Measurements from ENCODE around the gene NFATC1. TPM values are rescaled to one million over a fixed set of nuclear protein-coding genes. Genes with fewer than 3 reads are reported as not detected.

NFATC1 gene
- total RNA-seq, 4 donors from 2014 or later = 2.1 to 41.3 (median 7.6) TPM

DNA sequence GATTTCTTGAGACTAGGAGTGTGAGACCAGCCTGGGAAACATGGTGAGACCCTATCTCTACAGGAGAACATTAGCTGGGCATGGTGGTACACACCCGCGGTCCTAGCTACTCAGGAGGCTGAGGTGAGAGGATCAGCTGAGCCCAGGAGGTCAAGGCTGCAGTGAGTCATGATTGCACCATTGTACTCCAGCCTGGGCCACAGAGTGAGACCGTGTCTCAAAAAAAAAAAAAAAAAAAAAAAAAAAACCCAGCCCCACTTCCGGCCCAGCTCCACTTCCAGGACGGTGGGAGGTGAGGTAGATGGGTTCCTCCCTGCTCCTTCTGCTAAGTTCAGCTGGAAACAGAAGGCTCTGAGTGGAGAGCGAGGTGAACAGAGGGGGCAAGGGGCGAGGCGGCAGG is 41.4 kb upstream of the NFATC1 start:
- no peak overlapping the region for H3K27ac ChIP-seq
- H3K9me3 ChIP-seq = no peaks in the 10 kb centered on the region
- no peaks in the 10 kb centered on the region for H3K27me3 ChIP-seq
- DNase-seq = no peak
- peaks cover 0 to 21% (median 0%) of the 10 kb centered on the region in 3 donors for H3K36me3 ChIP-seq
- no peaks in the 10 kb centered on the region for H3K4me1 ChIP-seq
- TF ChIP-seq, protein P1, sequence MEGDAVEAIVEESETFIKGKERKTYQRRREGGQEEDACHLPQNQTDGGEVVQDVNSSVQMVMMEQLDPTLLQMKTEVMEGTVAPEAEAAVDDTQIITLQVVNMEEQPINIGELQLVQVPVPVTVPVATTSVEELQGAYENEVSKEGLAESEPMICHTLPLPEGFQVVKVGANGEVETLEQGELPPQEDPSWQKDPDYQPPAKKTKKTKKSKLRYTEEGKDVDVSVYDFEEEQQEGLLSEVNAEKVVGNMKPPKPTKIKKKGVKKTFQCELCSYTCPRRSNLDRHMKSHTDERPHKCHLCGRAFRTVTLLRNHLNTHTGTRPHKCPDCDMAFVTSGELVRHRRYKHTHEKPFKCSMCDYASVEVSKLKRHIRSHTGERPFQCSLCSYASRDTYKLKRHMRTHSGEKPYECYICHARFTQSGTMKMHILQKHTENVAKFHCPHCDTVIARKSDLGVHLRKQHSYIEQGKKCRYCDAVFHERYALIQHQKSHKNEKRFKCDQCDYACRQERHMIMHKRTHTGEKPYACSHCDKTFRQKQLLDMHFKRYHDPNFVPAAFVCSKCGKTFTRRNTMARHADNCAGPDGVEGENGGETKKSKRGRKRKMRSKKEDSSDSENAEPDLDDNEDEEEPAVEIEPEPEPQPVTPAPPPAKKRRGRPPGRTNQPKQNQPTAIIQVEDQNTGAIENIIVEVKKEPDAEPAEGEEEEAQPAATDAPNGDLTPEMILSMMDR (IDR thresholded peaks at IDR 0.05) = no peak
- no peak for TF ChIP-seq POLR2A (IDR thresholded peaks at IDR 0.05)
- no peak overlapping the region for H3K4me3 ChIP-seq

DNA sequence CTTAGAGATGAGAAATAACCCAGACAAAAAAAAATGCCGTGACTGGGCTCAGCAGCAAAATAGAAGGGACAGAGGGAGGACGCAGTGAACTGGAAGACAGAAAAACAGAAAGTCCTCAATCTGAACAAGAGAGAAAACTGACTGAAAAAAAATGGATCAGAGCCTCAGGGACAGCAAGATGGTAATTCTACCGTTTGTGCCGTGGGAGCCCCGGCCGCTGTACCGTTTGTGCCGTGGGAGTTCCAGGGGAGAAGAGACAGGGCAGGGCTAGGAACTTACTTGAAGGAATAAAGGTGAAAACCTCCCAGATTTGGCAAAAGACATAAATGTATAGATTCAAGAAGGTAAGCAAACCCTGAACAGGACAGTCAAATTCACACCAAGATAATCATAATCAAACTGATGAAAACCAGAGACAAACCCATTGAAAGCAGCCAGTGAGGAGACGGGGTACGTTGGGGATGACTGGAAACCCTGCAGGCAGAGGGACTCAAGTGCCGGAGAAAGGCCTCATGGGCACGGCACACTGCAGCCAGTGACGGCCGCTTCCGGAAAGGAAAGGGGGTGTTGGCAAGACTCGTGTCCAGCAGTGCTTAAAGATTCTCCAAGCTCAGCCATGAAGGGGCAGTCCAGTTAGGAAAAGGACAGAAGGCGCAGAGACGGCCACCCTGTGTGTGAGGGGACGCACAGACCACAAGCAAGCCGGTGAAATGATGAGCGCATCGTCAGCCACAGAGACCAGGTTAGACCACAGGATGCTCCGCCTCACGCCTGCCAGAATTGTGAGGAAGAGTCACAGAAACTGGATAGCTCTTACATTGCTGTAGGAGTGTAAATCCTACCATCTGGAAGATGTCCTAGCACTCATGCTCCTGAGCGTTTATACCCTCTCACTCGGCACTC is 40.0 kb upstream of the NFATC1 start:
- TF ChIP-seq POLR2A (IDR thresholded peaks at IDR 0.05) = no peak
- H3K27me3 ChIP-seq = no peaks in the 10 kb centered on the region
- H3K27ac ChIP-seq = no peak overlapping the region
- DNase-seq = no peak
- H3K36me3 ChIP-seq = peaks cover 0 to 25% (median 0%) of the 10 kb centered on the region in 3 donors
- H3K9me3 ChIP-seq = no peaks in the 10 kb centered on the region
- H3K4me1 ChIP-seq = no peaks in the 10 kb centered on the region
- no peak overlapping the region for H3K4me3 ChIP-seq

DNA sequence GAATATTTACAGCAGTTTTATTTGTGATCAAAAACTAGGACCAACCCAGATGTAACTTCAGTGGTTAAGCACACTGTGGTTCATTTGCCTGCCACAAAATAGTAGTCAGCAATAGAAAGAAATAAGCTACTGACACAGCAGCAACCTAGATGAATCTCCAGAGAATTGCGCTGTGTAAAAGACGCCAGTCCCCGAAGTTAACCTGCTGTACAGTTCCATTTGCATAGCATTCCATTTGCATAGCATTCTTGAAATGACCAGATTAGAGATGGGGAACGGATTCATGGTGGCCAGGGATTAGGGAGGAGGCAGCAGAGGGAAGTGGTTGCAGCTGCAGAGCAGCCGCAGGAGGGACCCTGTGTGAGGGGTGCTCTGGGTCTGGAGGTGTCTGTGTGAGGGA is 39.3 kb upstream of the NFATC1 start:
- no peak for DNase-seq
- Histone ChIP-seq H3K4me3 (no peak overlapping the region), H3K27ac (no peak overlapping the region), H3K9me3 (no peaks in the 10 kb centered on the region), H3K27me3 (no peaks in the 10 kb centered on the region), H3K4me1 (no peaks in the 10 kb centered on the region), H3K36me3 (peaks cover 0 to 30% (median 0%) of the 10 kb centered on the region in 3 donors)
- no peak for TF ChIP-seq POLR2A (IDR thresholded peaks at IDR 0.05)
- TF ChIP-seq, protein P1 (IDR thresholded peaks at IDR 0.05) = no peak

DNA sequence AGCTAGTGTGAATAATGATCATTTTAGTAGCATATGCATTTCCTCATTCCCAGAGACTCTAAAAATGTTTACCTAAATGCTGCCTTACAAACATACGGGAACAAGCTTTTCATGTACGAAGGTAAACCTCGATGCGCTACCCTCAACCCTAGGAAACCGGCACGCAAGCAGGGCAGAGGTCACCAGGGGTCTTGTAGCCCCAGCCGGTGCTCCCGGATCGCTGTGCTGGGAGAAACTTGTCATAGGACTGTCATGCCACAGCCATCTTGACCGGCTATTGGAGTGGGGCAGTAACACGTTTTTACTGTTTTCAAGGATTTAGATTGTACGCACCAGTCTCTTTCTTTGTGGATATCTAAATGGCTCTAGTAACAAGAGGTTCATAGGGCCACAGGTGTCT is 34.8 kb upstream of the NFATC1 start:
- no peak overlapping the region for H3K27ac ChIP-seq
- no peak overlapping the region for H3K4me3 ChIP-seq
- no peaks in the 10 kb centered on the region for H3K9me3 ChIP-seq
- TF ChIP-seq, protein P1 (IDR thresholded peaks at IDR 0.05) = no peak
- no peak for TF ChIP-seq POLR2A (IDR thresholded peaks at IDR 0.05)
- H3K36me3 ChIP-seq = peaks cover 0 to 35% (median 0%) of the 10 kb centered on the region in 3 donors
- no peak for DNase-seq
- H3K4me1 ChIP-seq = no peaks in the 10 kb centered on the region
- no peaks in the 10 kb centered on the region for H3K27me3 ChIP-seq

DNA sequence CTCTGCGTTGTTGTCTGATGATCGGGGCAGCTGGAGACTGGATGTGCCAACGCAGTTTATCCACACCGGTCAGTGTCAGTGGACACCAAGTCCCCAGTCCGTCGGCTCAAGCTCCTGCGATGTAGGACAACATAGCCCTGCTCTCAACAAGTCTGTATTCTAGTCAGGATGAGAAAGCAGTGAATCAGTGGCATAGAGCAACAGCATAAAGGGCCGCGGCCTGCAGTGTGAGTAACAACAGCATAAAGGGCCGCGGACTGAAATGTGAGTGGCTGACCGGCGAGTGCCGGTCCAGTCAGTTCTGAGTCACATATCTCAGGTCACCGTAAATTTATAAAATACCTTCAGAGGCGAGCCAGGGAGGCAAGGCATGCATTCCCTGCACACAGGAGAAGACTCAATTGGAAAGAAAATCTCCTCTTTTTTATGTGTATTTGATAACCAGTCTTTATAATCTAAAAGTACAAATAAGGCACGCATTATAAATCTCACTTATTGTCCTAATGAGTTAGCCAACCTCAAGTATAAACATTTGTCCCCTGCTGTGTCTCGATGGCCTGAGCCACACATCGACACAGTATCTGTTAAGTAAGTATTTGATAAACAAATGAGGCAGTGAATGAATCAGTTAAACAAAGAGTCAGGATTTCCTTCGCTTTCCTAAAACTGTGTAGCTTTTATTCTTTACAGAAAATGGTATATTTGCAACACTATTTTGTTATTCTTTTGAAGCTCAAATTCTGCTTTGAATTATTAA is 33.8 kb upstream of the NFATC1 start:
- Histone ChIP-seq H3K4me3 (no peak overlapping the region), H3K27ac (no peak overlapping the region), H3K36me3 (peaks cover 0 to 35% (median 0%) of the 10 kb centered on the region in 3 donors), H3K9me3 (no peaks in the 10 kb centered on the region), H3K27me3 (no peaks in the 10 kb centered on the region), H3K4me1 (no peaks in the 10 kb centered on the region)
- DNase-seq = no peak
- no peak for TF ChIP-seq POLR2A (IDR thresholded peaks at IDR 0.05)
- TF ChIP-seq, protein P1 (IDR thresholded peaks at IDR 0.05) = no peak

DNA sequence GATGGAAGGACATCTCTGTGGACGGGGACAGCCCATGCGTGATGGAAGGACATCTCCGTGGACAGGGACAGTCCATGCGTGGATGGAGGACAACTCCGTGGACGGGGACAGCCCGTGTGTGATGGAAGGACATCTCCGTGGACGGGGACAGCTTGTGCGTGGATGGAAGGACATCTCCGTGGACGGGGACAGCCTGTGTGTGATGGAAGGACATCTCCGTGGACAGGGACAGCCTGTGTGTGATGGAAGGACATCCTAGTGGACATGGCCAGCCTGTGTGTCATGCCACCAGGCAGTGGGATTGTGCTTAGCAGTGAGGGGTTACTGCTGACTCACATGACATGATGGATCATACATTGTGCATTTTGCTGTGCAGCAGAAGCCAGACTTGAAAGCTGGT is 30.0 kb upstream of the NFATC1 start:
- Histone ChIP-seq H3K9me3 (no peaks in the 10 kb centered on the region), H3K27me3 (no peaks in the 10 kb centered on the region), H3K4me1 (no peaks in the 10 kb centered on the region), H3K4me3 (no peak overlapping the region), H3K36me3 (peaks cover 0 to 16% (median 0%) of the 10 kb centered on the region in 3 donors), H3K27ac (no peak overlapping the region)
- no peak for DNase-seq
- no peak for TF ChIP-seq POLR2A (IDR thresholded peaks at IDR 0.05)
- TF ChIP-seq, protein P1 (IDR thresholded peaks at IDR 0.05) = no peak
